Measurements from ENCODE around the gene WFIKKN2.
"Not testable (repeated sequence)": the region's sequence is repeated elsewhere in the genome, so short reads cannot be mapped to it uniquely, and the experiment has no call there.

WFIKKN2 gene

DNA sequence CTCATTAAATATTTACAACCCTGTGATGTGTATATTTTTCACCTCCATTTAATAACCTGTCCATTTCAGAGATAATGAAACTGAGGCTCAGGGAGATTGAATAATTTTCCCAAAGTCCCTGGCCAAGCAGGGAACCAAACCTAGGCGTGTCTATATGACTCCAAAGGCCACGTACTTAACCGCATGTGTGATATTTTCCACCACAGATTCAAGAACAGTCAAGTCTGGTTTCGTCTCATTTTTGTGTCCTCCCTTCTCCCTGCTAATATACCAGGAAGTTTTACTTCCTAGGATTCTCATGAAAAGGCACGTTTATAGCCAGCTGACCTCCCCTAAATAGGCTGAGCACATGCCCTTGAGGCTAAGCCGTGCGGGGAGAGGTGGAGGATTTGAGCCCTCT lies 15.3 kb downstream of the WFIKKN2 start:
- no peak for DNase-seq

DNA sequence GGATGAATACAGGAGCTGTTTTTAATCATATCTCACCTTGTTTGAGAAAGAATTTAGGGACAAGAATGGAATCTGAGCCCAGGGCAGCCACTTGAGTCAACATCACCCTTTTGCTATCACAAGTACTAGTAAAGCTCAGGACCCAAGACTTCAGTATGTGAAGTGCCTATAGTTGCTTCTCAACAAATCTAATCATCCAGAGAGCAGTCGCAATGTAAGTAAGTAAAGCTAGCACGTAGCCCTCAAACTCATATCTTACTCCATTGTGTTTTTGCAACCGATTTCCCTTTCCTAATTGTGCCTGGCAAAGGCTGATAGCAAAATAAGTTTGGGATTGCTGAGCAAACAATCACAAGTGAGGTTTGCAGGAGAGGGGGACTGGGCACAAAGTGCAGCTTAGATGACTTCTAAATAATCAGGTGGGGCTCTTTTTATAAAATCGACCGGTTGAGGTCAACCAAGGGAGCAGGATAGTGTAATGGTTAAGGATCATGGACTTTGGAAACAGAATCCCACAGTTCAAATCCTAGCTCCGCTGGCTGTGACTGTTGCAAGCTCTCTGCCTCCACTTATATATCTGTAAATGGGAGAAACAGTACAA lies 17.7 kb downstream of the WFIKKN2 start:
- DNase-seq, result no peak

DNA sequence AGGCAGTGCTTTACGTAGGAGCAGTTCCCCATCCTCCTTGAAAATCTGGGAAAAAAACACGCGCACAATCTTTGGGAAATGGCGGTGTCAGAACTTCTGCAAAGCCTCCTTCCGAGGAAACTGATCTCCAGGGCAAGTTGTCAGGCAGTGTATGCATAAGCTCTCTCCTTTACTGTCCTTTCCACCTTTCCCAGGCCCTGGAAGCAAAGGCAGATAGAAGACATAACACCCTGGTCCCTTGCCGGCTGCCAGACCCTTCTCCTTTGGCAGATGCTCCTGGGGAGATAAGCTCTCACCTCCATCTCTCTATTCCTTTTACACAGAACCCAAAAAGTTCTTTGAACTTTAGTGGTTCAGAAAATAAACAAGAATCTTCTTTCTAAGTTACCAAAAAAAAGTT lies 18.4 kb downstream of the WFIKKN2 start:
- DNase-seq, result no peak

DNA sequence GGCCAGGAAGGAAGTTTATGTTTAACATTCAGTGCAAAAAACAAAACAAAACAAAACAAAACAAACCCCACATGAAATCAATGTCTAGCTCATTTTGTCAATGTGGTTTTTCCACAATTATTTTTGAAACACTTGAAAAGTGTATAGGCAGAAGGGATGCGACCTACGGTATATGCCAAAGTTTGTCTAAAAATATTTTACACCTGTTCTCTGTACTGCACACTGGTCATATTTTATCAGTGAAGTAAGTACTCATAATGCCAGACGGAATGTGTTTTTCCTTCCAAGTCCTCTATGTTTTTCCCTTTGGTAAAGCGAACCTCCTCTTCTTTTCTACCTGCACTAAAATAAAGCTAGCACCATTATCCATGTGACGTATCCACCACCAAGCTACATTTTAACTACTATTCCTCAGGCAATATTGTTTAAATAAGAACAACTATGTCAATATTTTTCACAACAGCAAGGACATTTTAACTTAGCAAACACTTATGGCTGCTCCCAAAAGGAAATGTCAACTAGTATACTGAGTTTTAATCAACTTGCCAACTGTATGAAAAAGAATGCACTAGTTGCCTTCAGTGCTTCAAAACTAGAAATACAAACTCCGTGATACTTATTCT lies 20.4 kb downstream of the WFIKKN2 start:
- DNase-seq, result no peak

DNA sequence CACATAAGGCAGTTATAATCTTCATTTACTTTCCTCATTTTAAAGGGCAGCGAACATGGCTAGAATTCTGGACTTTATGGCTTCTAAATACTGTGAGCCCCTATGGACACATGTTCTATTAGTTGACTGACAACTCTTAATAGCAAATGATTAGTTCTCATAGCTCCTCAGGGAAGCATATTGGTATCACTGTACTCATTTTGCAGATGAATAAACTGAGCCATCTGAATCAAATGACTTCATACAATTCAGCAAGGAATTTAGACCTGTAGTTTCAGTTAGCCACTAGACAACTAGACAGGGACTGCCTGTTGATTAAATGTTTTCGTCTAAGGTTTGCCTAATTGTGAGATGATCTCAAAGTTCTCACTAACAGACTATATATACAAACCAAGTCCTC lies 21.0 kb downstream of the WFIKKN2 start:
- DNase-seq, result no peak

DNA sequence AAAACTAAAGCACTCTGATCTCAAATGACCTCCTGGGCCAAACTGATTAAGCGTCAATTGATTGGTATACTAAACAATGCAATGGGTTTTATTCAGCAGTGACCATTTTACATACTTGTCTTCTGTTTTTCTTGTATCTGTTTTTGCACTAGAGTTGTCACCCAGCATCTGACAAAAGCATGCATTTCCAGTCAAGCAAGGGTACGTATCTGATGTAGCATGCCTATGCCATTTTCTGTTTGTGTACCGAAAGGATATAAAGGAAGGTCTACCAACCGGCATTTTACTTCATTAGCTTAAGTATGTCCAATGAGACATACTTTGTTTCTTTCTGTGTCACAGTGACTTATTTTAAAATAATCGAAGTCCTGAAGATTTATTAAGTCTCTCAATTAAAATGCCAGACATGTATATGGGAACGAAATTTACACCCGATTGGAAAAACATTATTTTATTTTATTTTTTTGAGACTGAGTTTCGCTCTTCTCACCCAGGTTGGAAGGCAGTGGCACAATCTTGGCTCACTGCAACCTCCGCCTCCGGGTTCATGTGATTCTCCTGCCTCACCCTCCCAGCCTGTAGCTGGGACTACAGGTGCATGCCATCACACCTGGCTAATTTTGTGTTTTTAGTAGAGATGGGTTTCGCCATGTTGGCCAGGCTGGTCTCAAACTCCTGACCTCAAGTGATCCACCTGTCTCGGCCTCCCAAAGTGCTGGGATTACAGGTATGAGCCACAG lies 23.3 kb downstream of the WFIKKN2 start:
- no peak for DNase-seq

DNA sequence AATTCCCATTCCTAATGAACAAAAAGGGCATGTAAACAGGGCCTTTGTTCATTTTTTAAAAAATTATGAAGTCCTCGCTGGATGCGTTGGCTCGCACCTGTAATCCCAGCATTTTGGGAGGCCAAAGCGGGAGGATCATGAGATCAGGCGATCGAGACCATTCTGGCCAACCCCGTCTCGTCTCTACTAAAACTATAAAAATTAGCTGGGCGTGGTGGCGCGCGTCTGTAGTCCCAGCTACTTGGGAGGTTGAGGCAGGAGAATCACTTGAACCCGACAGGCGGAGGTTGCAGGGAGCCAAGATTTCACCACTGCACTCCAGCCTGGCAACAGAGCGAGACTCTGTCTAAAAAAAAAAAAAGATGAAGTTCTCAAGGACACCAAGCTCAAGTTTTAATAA lies 24.3 kb downstream of the WFIKKN2 start:
- not testable (repeated sequence) for DNase-seq

DNA sequence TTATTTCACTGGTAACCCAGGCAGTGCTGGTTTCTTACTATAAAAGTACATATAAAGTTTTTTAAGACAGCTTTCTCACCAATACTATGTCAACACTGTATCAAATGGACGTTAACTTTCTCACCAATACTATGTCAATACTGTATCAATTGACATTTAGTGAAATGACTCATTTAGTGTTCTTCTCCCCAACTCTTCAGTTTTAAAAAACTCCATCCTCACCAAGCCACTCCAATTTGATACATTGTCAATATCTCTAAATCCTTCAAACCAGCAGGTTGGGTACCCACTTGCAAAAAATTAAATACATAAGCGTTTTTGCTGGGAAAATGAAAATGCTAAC lies 25.9 kb downstream of the WFIKKN2 start:
- no peak for DNase-seq

DNA sequence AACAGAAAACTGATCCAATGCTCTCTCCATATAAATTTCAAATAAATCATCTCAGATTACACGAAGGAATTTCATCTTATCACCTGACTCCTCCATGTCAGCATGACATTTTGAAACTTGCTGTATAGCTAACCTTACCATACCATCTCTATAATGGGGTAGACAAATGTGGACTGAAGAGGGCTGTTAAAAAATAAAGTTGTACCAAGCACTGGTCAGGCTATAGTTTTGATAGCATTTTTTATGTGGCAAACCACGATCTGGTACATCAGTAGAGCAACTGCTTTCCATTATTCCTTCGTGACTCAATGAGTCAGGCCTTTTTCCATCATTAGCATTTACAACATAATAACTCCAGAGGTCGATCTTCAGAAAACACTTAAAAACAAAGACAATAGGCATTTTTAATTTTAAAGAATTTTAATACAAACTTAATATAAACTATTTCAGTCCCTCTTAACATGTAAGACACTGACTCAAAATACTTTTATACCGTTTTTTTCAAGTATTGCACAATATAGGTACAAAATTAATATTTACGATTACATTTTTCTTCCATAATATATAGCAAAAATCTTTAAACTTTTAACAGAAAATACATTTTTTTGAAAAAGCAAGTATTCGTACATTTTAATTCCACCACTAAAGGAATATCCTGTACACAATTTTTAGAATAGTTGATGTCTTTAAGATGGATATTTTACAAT lies 26.6 kb downstream of the WFIKKN2 start:
- DNase-seq, result no peak

DNA sequence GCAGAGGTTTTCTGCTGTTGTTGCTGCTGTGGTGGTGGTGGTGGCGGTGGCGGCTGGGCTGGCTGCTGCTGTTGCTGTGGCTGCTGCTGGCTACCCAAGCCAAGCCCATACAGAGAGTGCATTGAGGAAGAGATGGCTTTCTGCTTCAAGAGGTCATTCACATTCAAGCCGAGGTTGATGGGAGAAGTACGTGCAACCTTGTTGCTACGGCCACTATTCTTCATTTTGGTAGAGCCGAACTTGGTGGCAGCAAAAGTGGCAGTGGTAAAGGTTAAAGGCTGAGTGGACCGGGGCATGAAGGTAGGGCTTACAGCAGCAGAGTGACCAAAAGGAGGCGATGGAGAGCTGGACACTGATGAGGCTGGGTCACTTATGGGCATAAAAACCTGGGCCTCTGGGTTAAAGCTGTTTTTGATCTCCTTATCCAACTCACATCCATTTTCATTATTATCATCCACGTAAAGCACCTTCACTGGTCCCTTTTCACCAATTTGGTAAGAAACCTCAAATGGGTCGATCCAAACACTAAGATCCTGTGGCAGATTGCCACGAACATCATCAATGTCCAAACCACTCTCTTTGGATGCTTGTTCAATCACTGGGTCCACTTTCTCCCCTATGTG lies 27.9 kb downstream of the WFIKKN2 start:
- DNase-seq, result peak in 39 of 56 donors; percentile 22 to 83 (median 59)

DNA sequence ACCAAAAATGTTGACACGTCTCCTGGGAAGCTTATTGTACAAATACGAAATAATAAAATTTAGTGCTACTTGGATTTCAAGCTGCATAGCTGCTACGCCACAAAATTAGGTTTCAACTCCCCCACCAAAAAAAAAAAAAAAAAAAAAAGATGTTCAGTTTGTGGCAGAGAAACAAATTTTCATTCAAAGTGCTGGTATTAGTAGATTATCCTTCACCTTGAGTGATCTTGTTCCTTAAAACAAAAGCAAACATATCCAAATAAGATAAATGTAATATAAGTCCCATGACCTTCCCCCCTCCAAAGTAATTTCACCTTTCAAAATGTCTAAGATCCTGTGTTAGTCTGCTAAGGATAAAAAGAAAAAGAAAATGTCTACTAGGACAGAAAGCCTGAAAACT lies 28.5 kb downstream of the WFIKKN2 start:
- no peak for DNase-seq

DNA sequence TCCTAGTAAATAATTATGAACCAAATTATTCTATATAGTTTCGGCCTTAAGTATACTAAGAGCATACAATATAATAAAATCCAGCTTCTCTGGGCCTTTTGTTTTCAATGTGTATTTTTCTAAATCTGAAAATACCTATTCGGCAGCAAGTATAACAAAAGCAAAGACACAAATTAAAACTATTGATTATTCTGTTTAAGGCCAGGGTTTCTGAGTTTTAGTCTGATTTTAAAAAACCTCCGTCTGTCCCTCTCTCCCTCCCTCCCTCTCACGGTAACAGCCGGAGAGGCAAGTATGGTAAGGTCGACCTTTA lies 29.3 kb downstream of the WFIKKN2 start:
- DNase-seq, result no peak

DNA sequence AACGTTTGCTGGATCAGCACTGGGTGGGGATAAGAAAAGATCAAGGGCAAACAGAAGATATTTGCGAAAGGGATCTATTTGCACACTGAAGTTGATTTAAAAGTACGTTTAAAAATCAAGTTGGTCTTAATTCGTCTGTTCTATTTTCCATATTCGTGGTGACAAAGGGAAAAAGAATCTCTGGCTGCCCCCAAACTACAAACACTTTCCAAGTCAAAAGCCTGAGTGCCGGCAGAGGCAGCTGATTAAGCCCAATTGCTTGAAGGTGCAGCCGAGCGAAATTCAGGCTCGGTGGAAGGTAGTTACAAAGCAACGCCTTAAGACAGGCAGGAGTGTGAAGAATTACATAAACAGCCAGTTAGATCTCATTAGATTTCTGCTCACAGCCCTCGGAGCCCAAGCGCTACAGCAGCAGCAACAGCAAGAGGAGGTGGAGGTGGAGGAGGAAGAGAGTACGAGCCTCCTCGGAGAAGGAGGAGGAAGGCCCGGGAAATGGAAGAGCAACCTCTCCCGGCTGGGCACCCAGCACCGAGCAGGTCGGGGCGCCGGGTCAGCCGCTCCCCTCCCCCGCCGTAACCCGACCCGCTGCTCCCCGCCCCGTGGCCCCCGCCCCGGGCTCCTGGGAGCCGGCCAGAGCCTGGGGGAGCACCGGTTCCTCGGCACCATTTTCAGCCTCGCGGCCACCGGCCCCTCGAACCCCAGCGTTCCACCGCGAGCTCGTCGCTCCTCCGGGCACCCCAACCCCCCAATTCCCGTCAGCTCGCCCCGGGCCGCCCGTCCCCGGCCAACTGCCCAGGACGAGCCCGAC lies 29.9 kb downstream of the WFIKKN2 start:
- peak in 38 of 56 donors; percentile 28 to 79 (median 48) for DNase-seq

DNA sequence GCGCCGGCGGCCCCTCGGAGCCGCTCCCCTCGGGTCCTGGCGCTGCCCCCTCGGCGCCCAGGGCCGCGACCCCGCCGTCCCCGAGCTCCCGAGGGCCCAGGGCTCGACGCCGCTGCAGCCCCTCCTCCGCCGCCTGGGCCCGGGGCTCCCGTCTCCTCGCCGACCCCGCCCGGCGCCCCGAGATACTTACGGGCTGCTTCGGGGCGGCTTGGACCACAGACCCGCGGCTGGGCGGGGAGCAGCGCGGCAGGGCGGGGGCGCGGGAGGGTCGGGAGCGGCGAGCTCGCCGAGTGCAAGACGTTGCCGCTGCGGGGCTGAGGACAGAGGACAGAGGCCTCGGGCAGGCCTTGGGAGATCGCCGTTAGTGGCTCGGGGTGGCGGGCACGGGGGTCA lies 30.5 kb downstream of the WFIKKN2 start:
- no peak for DNase-seq

DNA sequence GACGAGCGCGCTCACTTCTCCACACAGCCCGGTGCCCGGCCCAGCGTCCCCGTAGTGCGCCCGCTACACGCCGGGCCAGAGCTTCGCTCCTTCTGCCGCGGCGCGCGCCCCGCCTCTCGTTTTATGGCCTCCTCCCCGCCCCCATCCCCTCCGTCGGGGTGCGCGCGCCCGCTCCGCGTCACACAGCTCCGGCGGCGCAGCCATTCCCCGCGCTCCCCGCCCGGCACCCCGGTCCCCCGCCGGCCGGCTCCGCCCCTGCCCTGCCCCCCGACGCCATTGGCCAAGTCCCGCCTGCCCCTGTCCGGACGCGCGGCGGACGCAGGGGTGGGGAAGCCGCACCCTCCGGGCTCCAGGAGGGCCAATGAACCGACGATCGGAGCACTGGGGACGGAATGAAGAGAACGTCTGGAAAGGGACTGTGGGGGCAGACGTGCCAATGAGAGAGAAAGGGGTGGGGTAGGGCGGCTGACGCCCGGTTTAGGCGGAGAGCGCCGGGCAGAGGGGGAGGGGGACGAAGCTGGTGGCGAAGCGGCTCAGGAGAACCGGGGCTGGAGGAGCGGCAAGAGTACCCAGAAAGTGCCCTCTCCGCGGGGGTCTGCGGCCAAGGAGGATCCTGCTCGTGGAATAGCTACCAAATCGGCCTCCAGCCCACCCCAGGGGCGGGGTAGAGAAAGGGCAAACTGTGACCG lies 31.0 kb downstream of the WFIKKN2 start, which contains the start of gene TOB1:
Gene TOB1 (minus strand): TSS at position 94 of the 689 bp plus-strand sequence. CDS start 2,337 bp downstream, outside the sequence.
- DNase-seq, result peak; percentile 73 to 100 (median 98)

DNA sequence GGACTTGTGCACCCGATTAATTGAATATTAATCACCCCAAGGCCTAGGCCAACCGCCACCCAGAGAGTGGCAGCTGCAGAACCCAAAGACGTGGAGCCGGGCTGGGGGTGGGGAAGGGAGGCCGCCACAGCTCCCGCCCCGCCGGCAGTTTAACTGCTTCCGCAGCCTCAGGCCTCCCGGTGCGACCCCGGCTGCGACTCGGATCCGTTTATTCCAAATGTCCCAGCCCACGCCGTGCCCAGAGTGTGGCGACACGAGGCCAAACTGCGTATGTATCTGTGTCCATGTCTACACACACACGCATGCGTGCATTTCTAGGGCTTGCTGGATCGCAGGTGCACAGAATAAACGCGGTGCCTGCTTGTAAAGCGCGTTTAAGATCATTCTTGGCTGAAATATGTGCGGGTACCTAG lies 31.6 kb downstream of the WFIKKN2 start:
- peak in 36 of 56 donors; percentile 66 to 94 (median 84) for DNase-seq

DNA sequence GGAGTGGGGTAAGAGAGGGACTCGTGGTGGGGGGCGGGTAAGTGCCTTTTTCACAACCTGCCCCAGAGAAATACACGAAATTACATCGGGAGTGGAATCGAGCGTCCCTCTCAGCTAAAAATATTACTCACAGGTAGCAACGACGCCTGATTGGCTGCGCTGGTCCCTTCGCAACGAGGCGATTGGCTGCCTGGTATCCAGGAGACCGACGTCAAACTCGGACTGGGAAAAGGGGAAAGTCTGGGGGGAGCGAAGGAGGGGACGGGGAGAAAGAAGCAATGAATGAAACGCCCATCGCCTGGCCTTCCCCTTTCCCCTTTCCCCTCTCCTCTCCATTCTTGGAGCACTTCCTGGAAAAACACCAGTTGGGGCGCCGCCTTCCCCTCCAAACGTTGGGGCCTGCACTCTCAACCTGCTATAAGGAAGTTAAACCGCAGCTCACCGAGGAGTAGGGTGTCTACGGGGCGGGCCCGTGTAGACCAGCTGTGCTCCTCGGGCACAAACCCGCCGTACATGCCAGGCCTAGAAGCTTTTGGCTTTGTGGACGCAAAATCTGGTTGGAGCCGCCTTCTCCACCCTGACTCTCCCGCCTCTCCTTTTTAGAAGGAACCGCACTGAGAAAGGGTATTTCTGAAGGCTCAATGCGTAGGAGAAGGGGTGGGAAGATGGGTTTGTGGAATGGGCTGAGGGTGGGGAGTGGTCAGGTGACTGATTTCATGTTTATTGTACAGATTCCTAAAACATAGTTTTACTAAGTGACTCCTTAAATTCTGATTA lies 32.2 kb downstream of the WFIKKN2 start:
- DNase-seq, result peak; percentile 67 to 98 (median 95)

DNA sequence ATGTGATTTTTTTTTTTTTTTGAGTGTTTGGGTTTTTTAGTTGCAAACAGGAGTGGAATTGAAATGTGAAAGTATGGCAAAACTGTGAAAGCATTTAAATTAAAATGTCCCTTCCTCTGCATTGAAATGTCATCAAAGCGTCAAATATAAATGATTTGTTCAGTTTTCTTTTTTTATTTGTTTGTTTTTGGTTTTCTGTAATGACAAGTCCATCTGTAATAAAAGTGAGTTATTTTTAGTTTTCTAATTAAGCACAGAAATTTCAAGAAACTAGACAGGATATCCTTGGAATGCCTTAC lies 32.7 kb downstream of the WFIKKN2 start:
- no peak for DNase-seq

DNA sequence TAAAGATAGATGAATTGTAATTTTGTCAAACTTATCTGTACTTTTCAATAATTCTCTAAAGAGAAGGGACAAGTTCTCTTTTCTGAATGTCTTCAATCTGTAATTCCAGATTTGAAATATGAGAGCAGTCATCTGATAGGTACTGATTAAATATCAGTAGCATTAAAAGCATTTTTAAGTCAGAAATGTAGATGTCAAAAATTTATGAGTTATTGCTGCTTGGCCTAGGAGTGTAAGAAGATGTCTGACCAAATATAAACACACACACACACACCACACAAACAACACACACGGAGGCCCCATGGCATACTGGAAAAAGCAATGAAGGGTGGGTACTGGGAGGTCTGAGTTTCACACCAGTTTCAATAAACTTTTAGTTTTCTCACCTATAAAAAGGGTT lies 33.2 kb downstream of the WFIKKN2 start:
- DNase-seq, result no peak

DNA sequence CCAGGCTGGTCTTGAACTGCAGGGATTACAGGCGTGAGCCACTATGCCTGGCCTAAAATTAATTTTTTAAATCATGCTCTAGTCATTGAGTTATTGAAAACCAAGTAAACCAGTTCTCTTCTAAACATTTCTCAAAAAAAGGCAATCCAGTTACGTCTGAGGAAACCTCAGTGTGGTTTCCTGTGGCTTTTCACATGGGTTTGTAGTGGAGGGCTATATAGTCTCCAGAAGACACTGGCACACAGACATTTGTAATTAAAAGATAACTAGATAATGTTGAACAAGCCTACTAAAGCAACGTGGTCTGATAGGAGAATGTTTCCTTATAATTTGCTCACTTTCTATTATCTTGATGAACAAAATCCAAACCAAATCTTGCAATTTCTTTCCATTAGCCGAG lies 36.0 kb downstream of the WFIKKN2 start:
- DNase-seq, result no peak
